Bronchial epithelial cell (primary cell): Measurements from ENCODE around the gene GPC5. TPM values are rescaled to one million over a fixed set of nuclear protein-coding genes. Genes with fewer than 3 reads are reported as not detected.
A peak's percentile ranks its signal among the peaks of the same experiment; 100 is the strongest.

Experiments used
- DNase-seq: peaks from one replicate; pipeline ENCODE4 v3.0.0-alpha.2; 2010; ENCODE audit warnings: low read depth
- FAIRE-seq: peaks from 2 replicates; lab custom pipeline; 2011; peaks lifted over from hg19 to GRCh38; lab: Jason Lieb, UNC
- H3K27me3 ChIP-seq: 2 replicates; pipeline ENCODE4 v1.5.1; 2011; ENCODE audit warnings: low read length; ENCODE audit not compliant: control insufficient read depth, insufficient read depth
- H3K36me3 ChIP-seq: 2 replicates; pipeline ENCODE4 v1.5.1; 2011; ENCODE audit warnings: low read length; ENCODE audit not compliant: control insufficient read depth, insufficient read depth
- H3K4me3 ChIP-seq: 2 replicates; pipeline ENCODE4 v1.5.1; 2011; ENCODE audit warnings: mild to moderate bottlenecking, low read depth, low read length, control low read depth
- CTCF ChIP-seq: IDR thresholded peaks from 2 replicates; pipeline ENCODE4 v1.5.1; 2011; ENCODE audit warnings: mild to moderate bottlenecking, moderate library complexity, low read length, control low read depth, inconsistent platforms; ENCODE audit not compliant: insufficient read depth, severe bottlenecking
- total RNA-seq: library from RNA; depleted of rRNA; stranded (reverse); fragments of >200 nt; gene quantifications from 2 replicates; pipeline ENCODE4 v1.2.1, GENCODE V29; 2014

The GPC5 gene
- total RNA-seq, 1 donor from 2014 or later, result 1.8 TPM

GRCh38 chr13:92017737-92018136 is 619.3 kb downstream of the GPC5 start:
- no peaks in the 10 kb centered on the region for H3K27me3 ChIP-seq

GRCh38 chr13:92028695-92029094 is 630.3 kb downstream of the GPC5 start:
- H3K4me3 ChIP-seq, result no peak overlapping the region
- FAIRE-seq (no peak), DNase-seq (no peak)
- H3K36me3 ChIP-seq, result no peaks in the 10 kb centered on the region
- no peak for TF ChIP-seq CTCF
- no peaks in the 10 kb centered on the region for H3K27me3 ChIP-seq

More at GRCh38 chr13:92017737-92018136, 619.3 kb downstream of the GPC5 start:
- Histone ChIP-seq H3K4me3 (no peak overlapping the region), H3K36me3 (no peaks in the 10 kb centered on the region)
- FAIRE-seq, result peak; percentile 83
- no peak for DNase-seq
- TF ChIP-seq CTCF, result no peak

GRCh38 chr13:92029641-92030040 is 631.2 kb downstream of the GPC5 start:
- FAIRE-seq, result no peak
- no peaks in the 10 kb centered on the region for H3K27me3 ChIP-seq
- H3K36me3 ChIP-seq, result no peaks in the 10 kb centered on the region
- no peak for TF ChIP-seq CTCF
- DNase-seq, result no peak
- H3K4me3 ChIP-seq, result no peak overlapping the region

GRCh38 chr13:92038905-92039304 is 640.5 kb downstream of the GPC5 start:
- H3K27me3 ChIP-seq, result no peaks in the 10 kb centered on the region
- TF ChIP-seq CTCF, result no peak
- no peak overlapping the region for H3K4me3 ChIP-seq
- DNase-seq, result no peak
- no peak for FAIRE-seq
- H3K36me3 ChIP-seq, result no peaks in the 10 kb centered on the region

- FAIRE-seq (no peak), DNase-seq (no peak)
- Histone ChIP-seq H3K27me3 (no peaks in the 10 kb centered on the region), H3K36me3 (no peaks in the 10 kb centered on the region), H3K4me3 (no peak overlapping the region)
- no peak for TF ChIP-seq CTCF
Observed at GRCh38 chr13:92042522-92042921, 644.1 kb downstream of the GPC5 start.

GRCh38 chr13:92044351-92044750 is 645.9 kb downstream of the GPC5 start:
- no peak overlapping the region for H3K4me3 ChIP-seq
- no peaks in the 10 kb centered on the region for H3K27me3 ChIP-seq
- FAIRE-seq (no peak), DNase-seq (no peak)
- TF ChIP-seq CTCF, result no peak
- no peaks in the 10 kb centered on the region for H3K36me3 ChIP-seq
